RKO (cell line): ENCODE data around the gene MRPL10.

Experiments used
- DNase-seq: peaks from one replicate; pipeline ENCODE4 v3.0.0-alpha.2; 2016; ENCODE audit warnings: low spot score

The MRPL10 gene

DNA sequence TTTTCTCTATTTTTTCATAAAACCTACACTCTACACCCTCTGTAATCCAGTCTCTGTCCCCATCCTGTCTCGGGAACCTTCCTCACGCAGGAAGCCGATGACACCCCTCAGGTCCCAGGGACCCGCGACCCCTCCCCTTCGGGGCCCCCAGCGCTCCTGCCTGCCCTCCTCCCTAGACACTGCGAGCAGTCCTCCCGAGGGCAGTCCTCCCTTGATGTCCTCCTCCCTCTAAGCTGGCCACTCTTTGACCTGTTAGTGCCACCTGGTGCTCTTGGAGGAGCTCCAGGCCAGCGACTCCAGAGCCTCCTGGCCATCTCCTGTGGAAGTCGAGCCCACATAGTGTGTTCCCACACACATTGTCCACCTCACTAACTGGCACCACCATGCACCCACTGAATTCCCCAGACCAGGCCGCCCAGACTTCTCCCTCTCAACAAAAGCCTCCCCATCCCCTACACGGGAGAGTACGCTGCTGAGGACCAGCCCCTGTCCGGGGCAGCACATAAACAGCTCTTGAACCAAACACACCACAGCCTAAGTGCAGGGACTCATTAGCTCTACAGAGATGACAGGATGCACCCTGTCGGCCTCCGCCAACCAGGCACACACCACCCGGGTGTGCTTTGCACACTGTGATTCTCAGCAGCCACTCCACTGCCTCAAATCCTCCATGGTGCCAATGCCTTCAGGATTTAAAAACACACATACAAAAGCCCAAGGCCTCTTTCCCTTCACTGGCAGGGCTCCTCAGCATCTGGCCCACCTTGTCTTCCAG, 19.0 kb downstream of the MRPL10 start:
- no peak for DNase-seq

DNA sequence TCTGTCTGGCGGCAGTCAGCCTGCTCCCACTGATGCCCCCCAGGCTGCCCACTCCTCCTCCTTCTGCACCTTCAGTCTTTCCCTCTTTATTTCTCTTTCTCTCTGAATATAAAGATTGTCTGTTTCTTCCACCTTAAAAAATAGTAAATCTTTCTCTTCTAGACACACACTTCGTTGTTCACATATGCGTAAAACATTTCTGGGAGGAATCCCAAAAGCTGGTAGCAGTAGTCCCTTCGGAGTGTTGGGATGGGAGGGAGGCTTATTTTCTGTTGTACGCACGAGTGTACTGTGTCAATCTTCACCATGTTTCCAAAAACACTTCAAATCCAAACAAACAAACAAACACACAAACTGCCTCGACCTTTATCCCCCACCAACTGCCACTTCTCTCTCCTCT, 19.6 kb downstream of the MRPL10 start:
- DNase-seq: no peak

DNA sequence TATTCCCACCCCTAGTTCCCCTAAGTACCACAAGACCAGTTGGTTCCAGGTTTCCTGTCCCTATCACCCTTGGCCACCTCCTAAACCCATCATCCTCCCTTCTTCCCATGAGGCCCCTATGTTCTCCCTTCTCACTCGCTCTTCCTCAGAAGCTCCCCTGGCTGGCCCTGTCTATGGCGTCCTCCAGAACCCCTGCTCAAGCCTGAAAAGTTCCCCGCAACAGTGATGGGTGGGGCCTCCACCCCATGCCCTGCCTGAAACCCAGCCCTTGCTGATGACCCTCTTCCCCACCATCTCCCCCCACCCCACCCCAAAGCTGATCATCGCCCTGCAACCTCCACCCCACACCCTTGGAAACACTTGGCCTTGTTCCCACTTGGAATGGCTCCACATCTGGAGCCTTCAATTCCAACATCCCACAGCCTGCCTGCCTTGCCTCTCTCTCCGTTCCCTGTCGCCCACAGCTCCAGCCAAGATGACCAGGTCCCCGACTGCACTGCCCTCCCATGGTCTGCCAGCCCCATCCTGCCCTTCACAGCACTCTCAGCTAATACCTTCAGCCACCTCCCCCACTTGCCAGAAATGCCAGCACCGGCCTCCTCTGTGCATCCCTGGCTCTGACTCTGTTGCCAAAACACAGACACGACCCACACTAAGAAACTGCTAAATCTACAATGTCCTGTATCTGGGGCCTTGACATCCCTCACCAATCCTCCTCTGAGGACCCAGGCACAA, 20.3 kb downstream of the MRPL10 start:
- no peak for DNase-seq

DNA sequence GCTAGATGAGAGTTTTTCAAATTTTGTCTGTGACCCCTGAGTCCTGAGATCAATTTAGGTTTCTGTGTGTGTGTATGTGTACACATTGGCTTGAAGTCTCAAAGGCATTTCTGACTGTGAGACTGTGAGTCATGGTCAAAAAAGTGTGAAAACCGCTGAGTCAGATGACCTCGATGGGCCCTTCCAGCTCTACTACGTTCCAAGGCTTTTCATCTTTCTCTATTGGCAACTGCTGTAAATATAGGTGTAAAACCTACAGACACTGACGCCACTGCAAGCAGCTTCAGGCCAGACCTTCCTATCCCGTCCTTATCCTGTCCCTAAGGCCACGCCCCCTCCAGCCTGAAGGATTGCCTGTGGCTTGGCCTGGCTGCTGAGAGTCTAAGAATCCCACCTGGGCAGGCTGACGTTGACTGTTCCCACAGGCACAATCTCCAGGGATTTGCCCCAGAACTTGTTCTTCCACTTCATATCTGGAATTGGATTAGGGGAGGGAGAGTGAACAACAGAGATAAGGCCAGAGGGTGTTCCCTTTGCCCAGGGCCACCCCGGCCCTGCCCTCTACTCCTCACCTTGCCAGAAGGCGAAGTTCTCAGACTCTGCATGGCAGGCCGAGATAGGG, 21.0 kb downstream of the MRPL10 start:
- peak; percentile 79 for DNase-seq

DNA sequence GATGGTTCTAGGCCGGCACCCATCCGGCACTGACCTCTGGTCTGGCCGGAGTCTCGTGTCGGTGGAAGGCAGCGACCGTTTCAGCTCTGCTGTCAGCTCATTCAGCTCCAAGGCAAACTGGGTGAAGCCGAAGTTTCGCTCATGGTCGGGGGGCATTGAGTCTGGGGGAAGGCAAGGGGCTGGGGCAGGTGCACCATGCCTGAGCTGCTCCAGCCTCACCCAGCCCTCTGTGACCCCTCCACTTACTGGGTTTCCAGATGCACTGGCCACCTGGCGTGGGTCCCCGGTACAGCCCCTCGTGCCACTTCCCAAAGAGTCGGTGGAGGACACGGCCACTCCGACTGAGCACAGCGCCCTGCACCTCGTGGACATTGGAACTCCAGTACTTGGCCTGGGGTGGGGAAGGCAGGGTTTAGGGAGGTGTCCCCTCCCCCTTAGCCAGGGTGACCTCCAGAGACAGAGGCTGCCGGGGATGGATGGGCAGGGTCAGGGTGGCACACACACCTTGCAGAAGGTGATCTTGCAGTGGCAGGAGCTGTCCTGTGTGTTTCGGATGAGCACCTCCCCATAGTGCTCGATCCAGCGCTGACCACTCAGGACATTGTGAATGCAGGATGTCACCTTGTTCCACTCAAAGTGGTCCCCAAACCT, 22.4 kb downstream of the MRPL10 start:
- no peak for DNase-seq

DNA sequence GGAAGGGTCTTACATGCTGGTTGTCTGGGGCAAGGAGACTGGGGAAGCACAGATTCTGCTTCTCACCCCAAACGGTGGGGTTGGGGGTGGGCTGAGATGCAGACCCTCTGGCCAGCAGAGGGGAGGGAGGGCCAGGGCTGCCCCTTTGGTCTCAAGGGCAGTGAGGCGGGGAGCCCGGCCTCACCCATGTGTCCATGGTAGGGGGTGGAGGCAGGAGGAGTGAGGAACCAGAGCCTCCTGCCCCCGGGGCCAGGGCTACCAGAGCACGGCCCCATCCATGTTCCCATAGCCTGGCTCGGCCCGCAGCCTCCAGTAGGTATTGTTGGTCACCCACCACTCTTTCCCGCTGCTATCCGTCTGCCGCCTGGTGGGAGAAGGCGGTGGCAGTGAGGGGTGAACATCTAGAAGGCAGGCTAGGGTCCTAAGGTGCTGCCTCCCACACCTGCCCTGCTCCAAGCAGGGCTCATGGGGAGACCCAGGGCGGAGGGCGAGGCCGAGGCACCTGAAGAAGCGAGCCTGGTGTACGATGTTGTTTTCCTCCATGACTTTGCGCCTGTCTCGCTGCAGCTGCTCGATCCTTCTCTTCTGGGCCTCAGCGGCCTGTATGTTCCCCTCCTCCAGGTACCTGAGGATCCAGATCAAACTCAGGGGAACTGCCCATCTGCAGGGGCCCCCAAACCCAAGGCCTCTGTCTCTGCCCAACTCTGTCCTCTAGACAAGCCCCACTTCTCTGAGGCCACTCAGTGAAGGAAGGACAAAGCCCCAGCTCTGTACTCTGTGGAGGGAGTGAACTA, 23.1 kb downstream of the MRPL10 start:
- DNase-seq: no peak

DNA sequence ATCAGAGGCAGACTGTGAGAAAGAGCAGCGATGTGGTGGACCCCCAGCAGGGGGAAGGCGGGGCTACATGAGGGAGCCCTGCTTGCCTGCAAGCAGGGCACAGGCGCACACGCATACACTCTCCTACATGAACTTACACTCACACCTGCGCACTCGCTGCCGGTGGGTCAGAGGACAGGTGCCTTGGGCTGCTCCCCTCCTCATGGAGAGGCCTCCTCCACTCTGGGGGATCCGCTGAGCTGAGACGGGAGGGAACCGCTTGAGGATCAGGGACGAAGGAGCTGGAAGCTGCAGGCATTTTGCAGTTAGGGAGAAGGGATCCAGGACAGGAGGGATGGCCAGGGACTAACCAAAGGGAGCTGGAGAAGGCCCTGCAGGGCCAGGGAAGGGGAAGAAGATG, 23.9 kb downstream of the MRPL10 start:
- DNase-seq: no peak

DNA sequence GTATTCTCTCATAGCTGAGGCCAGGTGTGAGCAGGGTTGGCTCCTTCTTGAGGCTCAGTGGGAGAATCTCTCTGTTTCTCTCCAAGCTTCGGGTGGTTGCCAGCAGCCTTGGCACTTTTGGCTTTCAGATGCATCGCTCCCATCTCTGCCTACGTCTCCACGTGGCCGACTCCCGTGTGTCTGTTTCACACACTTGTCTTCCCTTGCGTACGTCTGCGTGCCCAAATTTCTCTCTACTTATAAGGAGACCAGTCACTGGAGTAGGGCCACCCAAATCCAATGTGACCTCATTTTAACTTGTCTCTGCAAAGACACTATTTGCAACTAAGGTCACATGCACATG, 24.5 kb downstream of the MRPL10 start:
- DNase-seq: no peak

DNA sequence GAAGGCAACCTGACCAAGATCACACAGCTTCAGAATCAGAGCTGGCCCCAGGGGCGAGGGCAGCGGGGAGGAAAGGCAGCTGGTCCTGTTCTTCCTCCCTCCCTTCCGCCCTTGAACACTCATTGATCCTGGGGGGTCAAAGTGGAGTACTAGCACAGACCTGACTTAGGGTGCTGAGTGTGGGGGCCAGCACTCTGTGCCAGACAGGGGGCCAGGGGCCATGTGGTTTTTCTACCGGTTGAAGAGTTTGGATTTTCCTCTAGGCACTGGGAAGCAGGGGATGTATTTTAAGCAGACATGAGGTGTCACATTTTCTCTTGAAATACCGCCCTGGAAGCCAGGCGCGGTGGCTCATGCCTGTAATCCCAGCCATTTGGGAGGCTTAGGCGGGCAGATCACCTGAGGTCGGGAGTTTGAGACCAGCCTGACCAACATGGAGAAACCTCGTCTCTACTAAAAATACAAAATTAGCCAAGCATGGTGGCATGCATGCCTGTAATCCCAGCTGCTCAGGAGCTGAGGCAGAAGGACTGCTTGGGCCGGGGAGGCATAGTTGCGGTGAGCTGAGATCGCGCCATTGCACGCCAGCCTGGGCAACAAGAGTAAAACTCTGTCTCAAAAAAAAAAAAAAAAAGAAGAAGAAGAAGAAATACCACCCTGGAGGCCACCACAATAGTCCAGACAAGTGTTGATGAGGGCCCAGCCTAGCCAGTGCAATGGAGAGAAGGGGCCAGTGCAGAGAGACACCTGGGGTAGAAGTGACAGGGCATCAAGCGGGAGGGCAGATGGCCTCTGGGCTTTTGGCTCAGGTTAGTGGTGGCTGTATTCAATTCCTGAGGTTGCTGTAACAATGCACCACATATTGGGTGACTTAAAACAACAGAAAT, 25.1 kb downstream of the MRPL10 start:
- DNase-seq: no peak

DNA sequence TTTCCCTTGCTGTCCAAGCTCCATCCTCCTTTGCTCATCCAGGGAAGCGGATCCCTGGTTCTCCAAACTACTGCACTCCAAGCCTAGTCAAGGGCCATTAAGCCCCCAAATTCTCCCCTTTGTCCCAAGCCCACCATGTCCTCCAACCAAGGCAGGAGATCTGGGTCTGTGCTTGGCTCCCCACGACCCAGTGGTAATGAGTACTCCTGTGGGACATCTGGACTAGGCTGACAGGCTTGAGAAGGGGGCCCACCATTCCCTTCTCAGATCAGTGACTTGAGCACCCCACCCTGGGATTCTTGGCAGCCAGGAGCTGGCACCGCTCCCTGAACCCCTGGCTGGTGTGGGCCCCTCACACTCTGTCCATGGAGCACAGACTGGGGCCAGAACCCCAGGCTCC, 26.9 kb downstream of the MRPL10 start:
- DNase-seq: no peak

DNA sequence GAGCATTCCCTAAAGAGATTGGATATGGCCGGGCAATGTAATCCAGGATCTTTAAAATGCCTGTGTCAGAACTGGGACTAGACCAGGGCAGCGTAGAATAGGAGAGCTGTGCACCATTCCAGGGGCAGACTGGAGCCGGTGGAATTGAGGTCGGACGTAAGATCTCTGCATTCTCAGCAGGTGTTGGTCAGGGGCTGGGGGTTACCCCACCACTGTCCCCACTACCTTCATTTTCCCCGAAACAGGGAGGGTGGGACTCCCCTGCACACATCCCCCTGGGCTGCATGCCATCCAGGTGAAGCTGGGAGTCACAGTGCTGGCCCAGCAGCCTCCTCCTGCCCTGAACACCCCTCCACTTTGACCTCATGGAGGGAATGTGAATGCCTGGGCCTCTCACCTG, 27.6 kb downstream of the MRPL10 start:
- no peak for DNase-seq

DNA sequence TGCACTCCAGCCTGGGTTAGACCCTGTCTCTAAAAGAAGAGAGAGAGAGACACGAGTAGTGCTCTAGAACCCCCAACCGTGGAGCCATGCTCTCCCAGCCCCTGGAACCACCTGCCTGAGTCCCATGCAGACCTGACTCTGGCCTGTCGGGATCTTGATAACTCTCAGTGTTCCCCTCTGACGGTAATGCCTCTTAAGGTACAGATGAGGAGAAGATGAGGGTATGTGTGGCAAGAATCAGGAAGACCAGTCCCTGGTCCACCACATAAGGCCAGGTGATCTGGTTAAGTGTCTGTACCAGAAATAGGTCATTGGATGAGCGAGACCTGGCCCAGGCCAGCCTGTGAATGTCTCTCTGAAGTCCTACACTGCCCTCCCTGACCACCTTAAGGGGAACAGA, 28.1 kb downstream of the MRPL10 start:
- DNase-seq: no peak

DNA sequence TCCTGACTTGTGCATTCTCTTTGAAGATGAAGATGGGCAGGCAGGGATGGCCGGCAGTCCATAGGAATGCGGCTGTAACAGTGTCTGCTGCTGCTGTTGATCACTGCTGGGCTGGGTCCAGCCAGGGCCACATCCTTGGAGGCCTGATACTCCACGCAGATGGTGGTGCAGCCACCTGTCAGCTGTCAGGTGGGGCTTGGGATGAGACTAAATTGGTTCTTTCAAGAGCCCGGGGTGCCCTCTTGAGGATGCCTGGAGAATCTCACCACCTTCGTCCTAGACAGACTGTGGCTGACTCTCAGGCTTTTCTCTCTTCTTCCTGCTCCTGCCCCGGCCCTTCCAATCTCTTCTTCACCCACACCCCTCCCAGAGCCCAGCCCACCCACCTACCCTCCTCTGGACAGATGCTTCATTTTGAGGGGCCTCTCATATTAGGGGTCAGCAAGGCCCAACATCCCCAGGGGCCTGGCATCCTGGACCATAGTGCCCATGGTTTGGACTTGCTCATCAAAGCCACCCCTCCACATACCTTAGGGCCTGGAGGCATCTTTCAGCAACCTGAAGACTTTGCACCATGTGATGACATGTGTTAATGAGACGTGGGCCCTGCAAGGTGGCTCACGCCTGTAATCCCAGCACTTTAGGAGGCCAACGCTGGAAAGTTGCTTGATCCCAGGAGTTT, 28.9 kb downstream of the MRPL10 start:
- DNase-seq: peak; percentile 61

DNA sequence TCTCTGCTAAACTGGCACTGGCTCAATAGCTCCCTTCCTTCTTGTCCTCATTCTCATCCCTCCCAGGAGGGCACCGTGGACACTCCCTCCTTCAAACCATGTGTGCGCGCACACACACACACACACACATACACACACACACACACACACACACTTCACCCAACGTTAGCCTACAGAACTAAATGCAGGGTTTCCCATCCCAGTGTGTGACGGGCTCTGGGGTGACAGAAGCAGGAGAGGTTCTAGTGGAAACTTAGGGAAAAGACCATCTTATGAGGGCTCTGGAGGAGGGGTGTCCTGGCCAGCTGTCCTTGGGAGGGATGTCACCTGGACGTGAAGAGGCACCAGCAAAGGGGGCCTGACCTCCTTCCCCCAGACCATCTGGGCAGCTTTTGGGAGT, 29.4 kb downstream of the MRPL10 start:
- DNase-seq: no peak

DNA sequence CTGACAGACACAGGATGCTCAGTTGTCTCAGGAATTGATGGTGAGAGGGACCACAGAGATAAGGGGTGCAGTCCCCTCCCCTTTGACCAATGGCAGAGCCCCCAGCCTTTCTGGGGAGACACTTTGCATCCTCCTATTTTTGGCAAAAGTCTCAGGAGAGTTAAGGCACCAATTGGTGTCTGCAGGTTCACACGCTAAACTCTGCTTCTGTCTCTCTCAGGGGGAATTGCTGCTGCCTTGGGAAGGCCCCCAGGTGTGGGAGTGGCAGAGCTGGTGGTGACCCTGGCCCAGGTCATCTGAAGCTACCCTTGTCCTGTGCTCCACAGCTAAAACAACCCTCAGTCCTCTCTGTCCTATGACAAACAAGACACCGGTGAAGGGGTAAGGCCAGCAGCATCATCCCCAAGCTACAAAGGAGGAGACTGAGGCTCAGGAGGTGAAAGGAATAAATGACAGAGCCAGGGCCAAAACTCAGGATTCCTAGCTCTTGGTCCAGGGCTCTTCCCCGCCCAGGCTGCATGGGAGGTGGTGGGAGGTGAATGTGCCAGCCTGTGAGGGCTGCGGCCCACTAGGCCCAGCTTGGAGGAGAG, 30.1 kb downstream of the MRPL10 start:
- DNase-seq: no peak

DNA sequence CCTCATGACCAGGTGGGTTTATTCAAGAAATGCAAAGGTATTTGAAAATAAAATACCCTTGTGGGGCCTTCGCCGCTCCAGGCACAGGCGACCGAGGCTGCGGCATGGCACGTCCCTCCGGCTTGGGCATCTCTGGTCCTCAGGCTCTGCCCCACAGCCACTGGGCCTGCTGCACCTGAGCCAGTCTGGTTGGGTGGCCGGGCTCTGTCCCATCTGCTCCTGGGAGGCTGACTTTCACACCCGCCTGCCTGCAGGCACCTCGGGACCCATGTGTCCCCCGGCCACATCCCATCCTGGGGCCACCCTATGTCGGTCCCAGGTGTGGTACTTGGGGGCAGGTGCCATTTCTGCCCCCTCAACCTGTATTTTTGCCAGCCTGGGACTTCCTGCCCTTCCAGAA, 30.7 kb downstream of the MRPL10 start:
- no peak for DNase-seq

DNA sequence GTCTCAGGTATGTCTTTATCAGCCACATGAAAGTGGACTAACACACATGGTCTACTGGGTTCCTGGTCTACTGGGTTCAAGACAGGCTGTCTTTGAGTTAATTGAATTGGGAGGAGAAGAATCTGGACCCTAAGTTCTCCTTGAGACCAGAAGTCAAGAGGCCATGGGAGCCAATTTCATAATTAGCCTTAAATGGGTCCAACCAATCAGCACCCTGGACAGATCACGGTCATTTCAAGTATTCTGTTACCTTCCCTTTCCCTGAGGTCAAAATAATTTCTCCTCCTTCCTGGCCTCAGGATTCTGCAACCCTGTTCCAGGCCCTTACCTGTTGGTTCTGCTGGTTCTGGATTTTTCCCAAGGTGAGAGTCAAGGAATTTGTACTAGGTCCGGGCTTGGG, 33.5 kb downstream of the MRPL10 start:
- DNase-seq: peak; percentile 35

DNA sequence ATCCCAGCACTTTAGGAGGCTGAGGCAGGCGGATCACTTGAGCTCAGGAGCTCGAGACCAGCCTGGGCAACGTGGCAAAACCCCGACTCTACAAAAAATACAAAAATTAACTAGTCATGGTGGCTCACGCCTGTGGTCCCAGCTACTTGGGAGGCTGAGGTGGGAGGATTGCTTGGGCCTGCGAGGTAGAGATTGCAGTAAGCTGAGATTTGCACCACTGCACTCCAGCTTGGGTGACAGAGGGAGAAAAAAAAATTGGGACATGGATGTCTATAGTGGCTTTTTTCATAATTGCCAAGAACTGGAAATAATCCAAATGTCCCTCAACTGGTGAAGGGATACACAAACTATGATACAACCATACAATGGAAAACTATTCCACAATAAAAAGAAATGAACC, 38.4 kb downstream of the MRPL10 start:
- no peak for DNase-seq

DNA sequence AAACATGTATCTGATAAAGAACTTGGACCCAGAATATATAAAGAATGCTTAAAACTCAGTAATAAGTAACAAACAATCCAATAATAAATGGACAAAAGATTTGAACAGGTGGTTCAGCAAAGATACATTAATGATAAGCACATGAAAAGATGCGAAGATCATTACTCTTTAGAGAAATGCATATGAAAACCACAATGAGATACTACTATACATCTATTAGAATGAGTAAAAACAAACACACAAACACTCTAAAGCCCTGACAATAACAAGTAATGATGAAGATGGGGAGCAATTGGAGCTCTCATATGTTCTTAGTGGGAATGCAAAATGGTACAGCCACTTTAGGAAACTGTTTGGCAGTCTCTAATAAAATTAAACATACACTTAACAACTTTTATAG, 38.9 kb downstream of the MRPL10 start:
- DNase-seq: no peak

DNA sequence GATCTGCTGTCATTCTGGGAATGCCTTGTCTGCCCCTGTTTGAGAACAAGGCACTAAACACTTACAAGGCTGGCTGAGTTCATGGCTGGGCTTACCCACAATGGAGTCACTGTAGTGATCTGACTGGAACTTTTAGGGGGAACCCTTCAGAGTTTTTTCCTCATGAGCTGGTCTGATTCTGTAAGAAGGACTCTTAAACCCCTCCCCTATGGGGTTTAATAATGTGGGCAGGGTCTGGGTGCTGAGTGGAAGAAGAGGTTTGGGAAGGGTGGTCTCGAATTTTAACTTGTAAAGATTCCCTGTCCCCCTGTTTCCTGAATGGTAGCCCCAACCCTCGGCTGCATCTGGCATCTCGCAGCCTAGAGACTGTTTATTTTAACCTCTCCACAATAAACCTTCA, 40.3 kb downstream of the MRPL10 start:
- no peak for DNase-seq
